GM10266 (cell line): ENCODE data around the gene HSD17B8.

Experiments used
- DNase-seq: peaks from one replicate; pipeline ENCODE4 v3.0.0; 2012; ENCODE audit errors: extremely low spot score
- CTCF ChIP-seq: IDR thresholded peaks from 2 replicates; pipeline ENCODE4 v1.5.1; 2012; ENCODE audit warnings: mild to moderate bottlenecking, low read depth; ENCODE audit not compliant: control insufficient read depth, insufficient read depth; ENCODE audit errors: missing control alignments

The HSD17B8 gene

GRCh38 chr6:33241968-33242367 lies 37.5 kb downstream of the HSD17B8 start:
- no peak for DNase-seq
- no peak for TF ChIP-seq CTCF

- no peak for DNase-seq
- no peak for TF ChIP-seq CTCF
Measured at GRCh38 chr6:33243476-33243875, 39.0 kb downstream of the HSD17B8 start.

- peak; percentile 64 for DNase-seq
- peak; percentile 98 for TF ChIP-seq CTCF
Measured at GRCh38 chr6:33247977-33248642, 43.7 kb downstream of the HSD17B8 start.

- no peak for DNase-seq
- TF ChIP-seq CTCF = no peak
Measured at GRCh38 chr6:33248643-33248931, 44.1 kb downstream of the HSD17B8 start.

GRCh38 chr6:33248932-33249731 lies 44.7 kb downstream of the HSD17B8 start:
- no peak for TF ChIP-seq CTCF
- peak; percentile 84 for DNase-seq

GRCh38 chr6:33249732-33250630 lies 45.5 kb downstream of the HSD17B8 start:
- no peak for TF ChIP-seq CTCF
- no peak for DNase-seq

- TF ChIP-seq CTCF = no peak
- DNase-seq = no peak
Measured at GRCh38 chr6:33250731-33251130, 46.3 kb downstream of the HSD17B8 start.
